ENCODE results near the gene EDC3.

The EDC3 gene

DNA sequence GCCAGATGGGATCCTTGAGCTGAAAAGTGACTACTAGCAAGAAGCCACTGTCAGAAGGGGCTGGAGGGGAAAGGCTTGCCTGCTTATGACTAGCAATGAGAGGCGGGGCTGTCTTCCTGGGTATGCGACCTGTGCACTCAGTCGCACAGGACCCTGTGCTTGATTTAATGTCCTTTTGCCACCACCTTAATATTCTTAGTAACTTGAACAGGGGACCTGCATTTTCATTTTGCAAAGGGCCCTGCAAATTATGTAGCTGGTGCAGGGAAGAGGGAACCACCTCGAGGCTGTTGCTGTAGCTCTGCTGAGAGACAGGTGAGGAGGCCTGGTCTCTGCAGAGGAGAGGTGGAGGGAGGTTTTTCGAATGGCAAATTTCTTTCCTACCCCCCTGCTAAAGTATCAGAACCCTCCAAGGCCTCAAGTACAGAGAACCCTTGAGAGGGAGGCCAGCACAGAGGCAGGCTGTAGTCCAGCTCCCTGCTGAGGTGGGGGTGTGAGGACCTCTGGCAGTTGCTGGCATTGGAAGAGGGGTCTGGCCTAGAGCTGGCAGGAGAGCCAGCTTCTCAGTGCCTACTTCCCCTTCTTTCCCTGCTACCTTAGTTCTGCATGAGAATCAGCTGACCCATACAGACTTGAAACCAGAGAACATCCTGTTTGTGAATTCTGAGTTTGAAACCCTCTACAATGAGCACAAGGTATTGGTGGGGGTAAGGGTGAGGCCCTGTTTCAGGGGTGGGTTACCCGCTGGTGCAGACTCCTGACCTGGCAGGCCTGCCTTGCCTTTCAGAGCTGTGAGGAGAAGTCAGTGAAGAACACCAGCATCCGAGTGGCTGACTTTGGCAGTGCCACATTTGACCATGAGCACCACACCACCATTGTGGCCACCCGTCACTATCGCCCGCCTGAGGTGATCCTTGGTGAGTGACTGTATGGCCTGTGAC, 68.8 kb downstream of the EDC3 start:
- DNase-seq (ENCODE audit: low read depth in 2 of 2) = no peak

GRCh38 chr15:74626336-74626735, 69.5 kb downstream of the EDC3 start:
- DNase-seq (ENCODE audit: low read depth in 2 of 2) = no peak

- DNase-seq (ENCODE audit: low read depth in 2 of 2) = no peak
These were observed 70.1 kb downstream of the EDC3 start for GRCh38 chr15:74625693-74626092.

DNA sequence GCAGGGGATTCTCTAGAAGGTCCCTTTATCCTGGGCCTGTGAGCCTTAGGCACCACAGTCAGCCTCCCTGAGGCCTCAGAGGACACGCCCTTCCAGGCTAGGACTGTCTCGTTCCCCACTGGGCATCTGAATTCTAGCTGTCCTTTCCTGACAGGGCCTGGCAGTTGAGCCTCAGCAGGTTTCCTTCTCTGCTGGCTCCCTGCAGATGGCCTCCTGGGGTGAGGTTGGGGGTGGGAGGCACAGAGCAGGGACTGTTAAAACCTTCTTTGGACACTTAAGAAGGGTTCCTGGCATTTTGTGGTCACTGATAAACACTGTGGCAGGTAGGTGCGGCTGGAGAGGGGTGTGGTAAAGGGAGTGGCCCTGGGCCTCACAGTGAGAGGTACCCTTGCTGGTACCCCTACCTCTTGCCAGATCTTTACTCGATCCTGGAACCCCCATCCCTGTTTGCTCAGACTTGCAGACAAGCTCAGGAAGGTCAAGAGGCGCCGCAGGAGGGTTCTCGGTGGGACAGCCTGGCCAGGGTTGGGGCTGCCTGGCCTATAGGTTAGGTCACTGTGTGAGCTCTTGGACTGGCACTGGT, 71.7 kb downstream of the EDC3 start:
- no peak for DNase-seq (ENCODE audit: low read depth in 2 of 2)

DNA sequence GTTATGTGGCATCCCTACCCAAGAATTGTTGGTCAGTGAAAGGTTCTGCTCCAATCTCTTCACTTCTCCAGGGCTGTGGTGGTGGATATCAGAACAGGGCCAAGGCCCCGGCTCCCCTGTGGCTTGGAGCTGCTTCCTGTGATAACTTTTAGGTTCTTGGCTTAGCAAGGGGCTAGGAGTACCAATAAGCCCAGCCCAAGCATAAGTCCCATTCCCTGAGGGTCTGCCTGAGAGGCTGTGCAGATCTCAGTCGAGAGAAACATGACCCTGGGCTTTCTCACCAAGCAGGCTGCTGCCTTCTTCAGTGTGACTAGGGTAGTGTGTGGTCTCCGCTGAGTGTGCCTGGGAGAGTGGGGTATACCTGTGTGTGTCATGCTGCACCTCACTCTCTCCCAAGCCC, 73.1 kb downstream of the EDC3 start:
- DNase-seq (ENCODE audit: low read depth in 2 of 2) = no peak

- no peak for DNase-seq (ENCODE audit: low read depth in 2 of 2)
These were observed 73.9 kb downstream of the EDC3 start for GRCh38 chr15:74621936-74622335.

GRCh38 chr15:74621546-74621920, 74.3 kb downstream of the EDC3 start:
- no peak for DNase-seq (ENCODE audit: low read depth in 2 of 2)

DNA sequence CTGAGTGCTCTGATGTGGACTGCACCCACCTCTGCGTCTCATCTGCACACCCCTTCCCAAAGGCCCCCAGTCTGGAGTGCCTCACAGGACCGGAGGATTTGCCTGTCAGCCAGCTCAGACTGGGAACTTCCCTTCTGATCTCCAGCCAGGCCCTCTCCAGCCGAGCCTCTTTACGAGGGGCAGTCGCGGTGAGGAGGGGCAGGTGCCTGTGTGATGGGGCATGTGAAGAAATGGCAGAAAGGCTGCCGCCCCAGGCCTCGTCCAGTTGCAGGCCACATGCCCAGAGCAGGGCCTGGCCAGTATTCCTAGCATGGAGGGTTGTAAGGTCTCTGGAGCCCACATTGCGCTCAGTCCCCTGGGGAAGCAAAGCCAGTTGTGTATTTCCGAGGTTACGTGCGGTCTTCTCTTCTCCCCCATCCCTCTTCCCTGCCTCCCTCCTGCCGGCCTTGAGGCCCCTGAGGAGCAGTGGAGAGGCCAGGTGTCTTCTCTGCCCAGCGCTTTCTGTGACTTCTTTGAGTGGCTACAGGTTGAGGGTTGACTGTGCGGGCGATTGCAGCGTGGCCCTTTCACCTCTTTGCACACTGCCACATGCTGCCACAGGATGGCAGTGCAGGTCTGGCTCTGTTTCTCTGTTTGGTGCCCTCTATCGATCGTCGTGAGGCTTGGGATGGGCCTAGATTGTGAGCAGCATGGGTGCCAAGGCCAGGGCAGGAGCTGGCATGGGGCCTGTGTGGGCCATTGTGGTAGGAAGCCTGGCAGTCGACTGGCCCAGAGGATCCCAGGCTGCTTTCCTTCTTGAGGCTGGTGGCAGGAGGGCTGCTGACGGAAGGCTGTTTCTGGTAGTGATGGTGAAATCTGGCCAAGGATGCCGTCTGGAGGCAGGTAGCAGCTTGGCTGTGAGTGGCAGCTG, 74.9 kb downstream of the EDC3 start:
- peak; percentile 58 to 63 for DNase-seq (ENCODE audit: low read depth in 2 of 2)

- DNase-seq (ENCODE audit: low read depth in 2 of 2) = no peak
These were observed 75.7 kb downstream of the EDC3 start for GRCh38 chr15:74619916-74620635.

GRCh38 chr15:74618841-74619596, 76.8 kb downstream of the EDC3 start:
- DNase-seq (ENCODE audit: low read depth in 2 of 2) = no peak

DNA sequence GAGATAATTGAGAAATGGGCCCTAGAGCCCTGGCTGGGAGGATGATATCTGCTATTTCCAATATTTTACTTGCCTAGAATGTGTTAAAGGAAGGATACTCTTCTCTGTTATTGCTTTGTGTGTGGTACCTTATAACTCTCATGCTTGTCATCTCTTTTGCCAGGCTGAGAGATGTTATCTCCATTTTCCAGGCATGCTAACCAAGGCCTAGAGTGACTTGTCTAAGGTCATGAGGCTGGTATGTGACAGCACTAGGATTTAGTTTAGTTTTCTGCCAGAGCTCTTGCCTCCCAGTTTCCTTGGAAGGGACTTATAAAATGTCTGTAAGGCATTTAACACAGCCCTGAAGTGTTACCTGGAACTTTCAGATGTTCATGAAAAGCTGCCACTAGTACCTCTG, 78.8 kb downstream of the EDC3 start:
- no peak for DNase-seq (ENCODE audit: low read depth in 2 of 2)

- DNase-seq (ENCODE audit: low read depth in 2 of 2) = peak; percentile 39 to 49
These were observed 79.4 kb downstream of the EDC3 start for GRCh38 chr15:74616366-74616939.

DNA sequence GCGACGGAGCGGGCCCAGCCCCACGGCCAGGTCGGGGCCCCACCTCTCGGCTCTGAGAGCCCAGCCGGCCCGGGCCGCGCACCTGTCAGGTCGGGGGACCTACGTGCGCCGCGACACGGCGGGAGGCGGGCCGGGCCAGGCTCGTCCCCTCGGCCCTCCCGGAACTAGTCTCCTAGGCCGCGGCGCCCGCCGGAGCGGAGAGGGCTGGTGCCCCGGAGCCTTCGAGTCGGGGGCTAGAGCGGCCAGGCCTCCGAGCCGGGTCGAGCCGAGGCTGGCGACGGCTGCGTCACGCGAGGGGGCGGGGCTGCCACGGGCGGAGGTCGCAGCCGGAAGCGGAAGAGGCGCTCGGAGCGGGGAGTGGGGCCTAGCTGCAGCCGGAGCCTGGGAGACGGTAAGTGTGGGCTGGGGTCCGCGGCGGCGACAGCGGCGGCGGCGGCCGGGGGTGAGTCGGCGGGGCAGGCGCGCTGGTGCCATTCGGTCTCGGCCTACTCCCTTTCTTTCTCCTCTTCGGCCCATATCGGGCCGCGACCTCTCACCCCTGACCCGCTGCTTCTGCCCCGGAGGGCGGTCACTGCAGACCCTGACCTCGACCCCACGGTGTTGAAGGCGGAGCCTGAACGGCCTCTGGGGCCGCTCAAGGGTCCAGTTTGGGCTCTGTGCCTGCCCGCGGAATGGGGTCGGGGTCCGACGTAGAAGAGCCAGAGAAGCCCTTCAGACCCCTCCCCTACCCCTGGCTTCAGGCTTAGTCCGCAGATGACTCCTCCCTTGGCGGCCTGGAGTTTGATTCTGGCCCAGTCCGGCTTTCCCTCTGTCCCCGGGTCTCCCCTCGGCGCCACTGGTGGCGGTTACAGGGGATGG, 80.1 kb downstream of the EDC3 start, which contains the start of gene CLK3:
TSS of gene CLK3 (plus strand) at position 329 of the 858 bp plus-strand sequence. CDS start 3,361 bp downstream, outside the sequence.
- peak; percentile 95 to 98 for DNase-seq (ENCODE audit: low read depth in 2 of 2)

- peak; percentile 81 to 85 for DNase-seq (ENCODE audit: low read depth in 2 of 2)
These were observed 80.9 kb downstream of the EDC3 start for GRCh38 chr15:74614744-74615507.

GRCh38 chr15:74613953-74614743, 81.7 kb downstream of the EDC3 start:
- no peak for DNase-seq (ENCODE audit: low read depth in 2 of 2)

DNA sequence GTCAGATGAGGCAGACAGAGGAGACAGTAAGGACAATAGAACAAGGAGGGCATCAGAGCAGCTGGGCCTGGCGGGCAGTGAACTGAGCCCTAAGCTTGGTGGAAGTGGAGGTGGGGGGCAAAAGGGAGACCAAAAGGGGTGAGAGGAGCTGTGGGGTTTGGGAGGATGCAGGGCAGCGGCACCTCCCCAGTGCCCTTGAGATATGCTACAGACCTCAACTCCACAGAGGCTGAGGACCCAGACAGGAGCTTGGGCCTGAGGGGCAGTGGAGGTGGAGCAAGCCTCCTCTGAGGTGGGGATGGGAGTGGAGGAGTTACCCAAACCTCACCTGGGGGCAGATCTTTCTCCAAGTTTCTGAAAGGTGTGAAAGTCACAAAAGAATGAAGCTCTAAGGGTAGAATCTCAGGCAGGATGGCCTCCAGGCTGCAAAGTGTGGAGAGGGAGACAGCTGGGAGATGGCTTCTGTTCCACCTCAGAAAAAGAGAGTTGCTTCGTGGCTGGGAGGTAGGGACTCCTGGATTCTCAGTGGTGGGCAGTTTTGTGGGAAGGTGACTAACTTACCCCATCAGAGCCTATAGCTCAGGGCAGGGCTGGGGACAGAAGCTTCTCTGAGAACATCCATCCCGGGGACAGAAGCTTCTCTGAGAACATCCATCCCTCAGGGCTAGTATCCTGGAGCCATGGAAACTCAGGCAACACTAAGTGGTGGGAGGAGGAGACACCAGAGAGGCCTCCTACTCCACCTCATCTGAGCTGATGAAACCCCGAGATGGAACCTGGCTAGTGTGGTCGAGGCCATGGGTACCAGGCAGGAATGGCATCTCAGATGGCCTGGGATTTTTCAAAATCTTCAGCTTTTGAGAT, 82.5 kb downstream of the EDC3 start:
- no peak for DNase-seq (ENCODE audit: low read depth in 2 of 2)

DNA sequence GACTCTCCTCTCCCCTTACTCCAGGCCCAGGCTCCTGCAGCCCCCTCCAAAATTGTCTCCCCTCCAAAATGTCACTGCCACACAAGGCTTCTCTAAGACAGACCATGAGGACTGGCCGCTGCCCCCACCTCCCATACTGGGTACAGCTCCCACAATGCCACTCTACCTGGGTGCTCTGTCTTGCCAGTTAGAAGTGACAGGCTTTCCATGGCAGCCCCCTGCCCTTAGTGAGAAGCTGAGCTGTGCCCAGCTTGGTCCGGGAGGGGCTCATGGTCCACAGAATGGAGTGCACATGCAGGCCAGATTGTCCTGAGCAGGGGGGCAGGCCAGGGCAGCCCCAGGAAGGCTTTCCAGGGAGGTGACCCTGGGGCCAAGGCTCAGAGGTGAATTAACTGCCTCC, 83.1 kb downstream of the EDC3 start:
- no peak for DNase-seq (ENCODE audit: low read depth in 2 of 2)
